Spleen (tissue), 11 donors: ENCODE measurements around the gene FBN3. TPM values are rescaled to one million over a fixed set of nuclear protein-coding genes. Genes with fewer than 3 reads are reported as not detected.
"Not testable (repeated sequence)": the region's sequence is repeated elsewhere in the genome, so short reads cannot be mapped to it uniquely, and the experiment has no call there.

Experiments used
- DNase-seq: peaks from one replicate; pipeline ENCODE4 v3.0.0-alpha.2; 2020
- H3K27ac ChIP-seq, 8 donors: fragments of 200-600 bp; sonication (generic) in 7 of 8; 1 replicate in 4 of 8; 2 replicates in 4 of 8; pipeline versions ENCODE4 v1.5.0 to v1.8.0; 2016 to 2021; ENCODE audit warnings: inconsistent platforms in 4 of 8, mild to moderate bottlenecking in 4 of 8, moderate library complexity in 1 of 8
- H3K27me3 ChIP-seq, 7 donors: fragments of 200-600 bp; sonication (generic) in 6 of 7; replicated peaks in 1 of 7; 1 replicate in 4 of 7; 2 replicates in 3 of 7; pipeline versions ENCODE4 v1.5.0 to v1.8.0; 2016 to 2021; ENCODE audit warnings: inconsistent platforms in 3 of 7, mild to moderate bottlenecking in 1 of 7
- H3K36me3 ChIP-seq, 6 donors: fragments of 200-600 bp; sonication (generic) in 5 of 6; 1 replicate in 4 of 6; 2 replicates in 2 of 6; pipeline versions ENCODE4 v1.5.0 to v1.8.0; 2016 to 2021; ENCODE audit warnings: inconsistent platforms in 2 of 6
- H3K4me1 ChIP-seq, 6 donors: fragments of 200-600 bp; sonication (generic) in 5 of 6; 1 replicate in 3 of 6; 2 replicates in 3 of 6; pipeline versions ENCODE4 v1.5.0 to v1.8.0; 2016 to 2021; ENCODE audit warnings: inconsistent platforms in 3 of 6
- H3K4me3 ChIP-seq, 8 donors: fragments of 200-600 bp; sonication (generic) in 7 of 8; 1 replicate in 4 of 8; 2 replicates in 4 of 8; pipeline versions ENCODE4 v1.5.0 to v1.8.0; 2016 to 2021; ENCODE audit warnings: inconsistent platforms in 4 of 8, mild to moderate bottlenecking in 4 of 8, moderate library complexity in 2 of 8
- H3K9me3 ChIP-seq, 8 donors: fragments of 200-600 bp; sonication (generic) in 7 of 8; 1 replicate in 4 of 8; 2 replicates in 4 of 8; pipeline versions ENCODE4 v1.5.0 to v1.8.0; 2016 to 2021; ENCODE audit warnings: inconsistent platforms in 4 of 8
- CTCF ChIP-seq, 11 experiments: fragments of 200-600 bp in 7 of 11; fragments of 450-650 bp in 4 of 11; sonication (generic) in 4 of 11; IDR thresholded peaks in 8 of 11; conservative IDR thresholded peaks in 3 of 11; 1 replicate in 7 of 11; 2 replicates in 4 of 11; pipeline versions ENCODE4 v1.4.0 to v1.8.0; 2016 to 2021; ENCODE audit warnings: antibody characterized with exemption in 11 of 11, inconsistent platforms in 4 of 11, mild to moderate bottlenecking in 1 of 11
- POLR2A ChIP-seq, 3 donors: fragments of 450-650 bp; IDR thresholded peaks; one replicate each; pipeline ENCODE4 v1.5.1; 2017; ENCODE audit warnings: antibody characterized with exemption in 3 of 3, mild to moderate bottlenecking in 1 of 3
- POLR2AphosphoS5 ChIP-seq, 3 donors: sonication (generic); formaldehyde crosslinking; IDR thresholded peaks; one replicate each; pipeline ENCODE4 v1.5.1; 2017; ENCODE audit warnings: antibody characterized with exemption in 3 of 3
- WGBS, 5 donors: extraction: QIAGEN DNeasy Blood & Tissue Kit in 3 of 5; methylation state at CpG; one replicate each; pipeline versions ENCODE4 v1.1.5 to v1.1.7; 2013 to 2018; 5-methylcytosine and 5-hydroxymethylcytosine counted together
- intact Hi-C: fragments of 100-400 bp; cut with DNase I; formaldehyde crosslinking; loops from one replicate; pipeline ENCODE4 v1.15.0; 2023; ENCODE audit warnings: low total_unique reads
- polyA plus RNA-seq, 3 donors: library from polyadenylated mRNA; stranded (reverse); fragments of 200-250 nt; gene quantifications; one replicate each; pipeline ENCODE4 v1.2.1, GENCODE V29; 2013
- total RNA-seq, 7 donors: library from RNA; depleted of rRNA in 3 of 7; stranded (reverse); fragments of >200 nt in 3 of 7; fragmentation: NEBNext Ultra II Directional in 4 of 7; extraction: Animal tissue kit (Norgen Biotek cat#: 25700) in 4 of 7; gene quantifications; one replicate each; pipeline versions ENCODE4 v1.1.0 to v1.2.1, GENCODE V29; 2016 to 2021
- donor health status: healthy with polysubstance abuse.
- donor health status: DM: no; HTN: no; CAD: no; lungs with moderate emphysema.
- donor health status: DM: no; HTN: no; CAD: no.
- donor health status: Bipolar disorder and iron deficiency.
- donor health status: healthy.
- donor health status: DM: no; HTN: no; CAD: no.
- donor health status: DM: yes; HTN: yes; CAD: no.

Gene FBN3
- total and polyA plus RNA-seq, 10 donors, result 0.02 TPM; not detected in 9

- 63 to 66% (median 65%) methylated on average over 12 of the region's 12 CpGs for WGBS, 5 donors
- no peak for DNase-seq
- TF ChIP-seq POLR2A (IDR thresholded peaks at IDR 0.05) (no peak), CTCF (IDR thresholded peaks at IDR 0.05 in 8 of 11, conservative IDR thresholded peaks at IDR 0.05 in 3 of 11) (no peak), POLR2AphosphoS5 (IDR thresholded peaks at IDR 0.05) (no peak)
- Histone ChIP-seq H3K4me1 (peaks cover 0 to 16% (median 1%) of the 10 kb centered on the region in 6 donors), H3K27me3 (no peaks in the 10 kb centered on the region), H3K27ac (peak overlapping the region in 1 of 8 donors; percentile 0), H3K36me3 (no peaks in the 10 kb centered on the region), H3K9me3 (no peaks in the 10 kb centered on the region), H3K4me3 (no peak overlapping the region)
- intact Hi-C loops, result no loop called here
Observed at GRCh38 chr19:8161135-8161646, 11.8 kb upstream of the FBN3 start.

- not testable (repeated sequence) for H3K4me3 ChIP-seq, H3K36me3 ChIP-seq, H3K27me3 ChIP-seq, H3K9me3 ChIP-seq, DNase-seq, H3K27ac ChIP-seq
- H3K4me1 ChIP-seq, result peaks cover 0 to 25% (median 6%) of the 10 kb centered on the region in 6 donors
- 77 to 95% (median 86%) methylated on average over 5 of the region's 5 CpGs for WGBS, 5 donors
- intact Hi-C loops, result loop anchor here (2.0 kb wide), 1 partner anchor 93 kb away; no protein-coding TSS in a partner anchor
Observed at GRCh38 chr19:8159322-8159721, 9.9 kb upstream of the FBN3 start.

GRCh38 chr19:8158411-8159074 lies 9.2 kb upstream of the FBN3 start:
- H3K27me3 ChIP-seq, result peaks cover 0 to 18% (median 0%) of the 10 kb centered on the region in 7 donors
- H3K9me3 ChIP-seq, result no peaks in the 10 kb centered on the region
- intact Hi-C loops, result loop anchor here (2.0 kb wide), 1 partner anchor 94 kb away; no protein-coding TSS in a partner anchor
- no peaks in the 10 kb centered on the region for H3K36me3 ChIP-seq
- H3K4me3 ChIP-seq, result no peak overlapping the region
- DNase-seq, result no peak
- whole genome bisulfite sequencing, 5 donors, result 40 to 47% (median 45%) methylated on average over 14 of the region's 14 CpGs
- peaks cover 0 to 30% (median 6%) of the 10 kb centered on the region in 6 donors for H3K4me1 ChIP-seq
- H3K27ac ChIP-seq, result no peak overlapping the region
- TF ChIP-seq CTCF (IDR thresholded peaks at IDR 0.05 in 8 of 11, conservative IDR thresholded peaks at IDR 0.05 in 3 of 11), result peak; percentile 70 to 90 (median 80)
- TF ChIP-seq POLR2AphosphoS5 (IDR thresholded peaks at IDR 0.05), result peak in 1 of 3 donors; percentile 11
- no peak for TF ChIP-seq POLR2A (IDR thresholded peaks at IDR 0.05)

- intact Hi-C loops, result no loop called here
- no peak overlapping the region for H3K4me3 ChIP-seq
- H3K27ac ChIP-seq, result peak overlapping the region in 1 of 8 donors; percentile 18
- TF ChIP-seq POLR2A (IDR thresholded peaks at IDR 0.05) (no peak), POLR2AphosphoS5 (IDR thresholded peaks at IDR 0.05) (no peak), CTCF (IDR thresholded peaks at IDR 0.05 in 8 of 11, conservative IDR thresholded peaks at IDR 0.05 in 3 of 11) (no peak)
- no peaks in the 10 kb centered on the region for H3K36me3 ChIP-seq
- DNase-seq, result no peak
- peaks cover 0 to 50% (median 9%) of the 10 kb centered on the region in 7 donors for H3K27me3 ChIP-seq
- H3K4me1 ChIP-seq, result peaks cover 0 to 23% (median 5%) of the 10 kb centered on the region in 6 donors
- 65 to 84% (median 73%) methylated on average over 2 of the region's 2 CpGs for WGBS, 5 donors
- H3K9me3 ChIP-seq, result no peaks in the 10 kb centered on the region
Observed at GRCh38 chr19:8155318-8155717, 5.9 kb upstream of the FBN3 start.
